Stimulated activated CD8-positive, alpha-beta memory T cell treated with anti-CD3 and anti-CD28 coated beads, Interleukin-4, amount 100 ng/mL, for 48 hours (primary cell): ENCODE results near the gene ATG9B.

ENCODE experiments used
- DNase-seq: peaks from one replicate; pipeline ENCODE4 v3.0.0-alpha.2; 2020

ATG9B gene

GRCh38 chr7:150998341-150998740, 26.0 kb downstream of the ATG9B start:
- DNase-seq, result no peak

DNA sequence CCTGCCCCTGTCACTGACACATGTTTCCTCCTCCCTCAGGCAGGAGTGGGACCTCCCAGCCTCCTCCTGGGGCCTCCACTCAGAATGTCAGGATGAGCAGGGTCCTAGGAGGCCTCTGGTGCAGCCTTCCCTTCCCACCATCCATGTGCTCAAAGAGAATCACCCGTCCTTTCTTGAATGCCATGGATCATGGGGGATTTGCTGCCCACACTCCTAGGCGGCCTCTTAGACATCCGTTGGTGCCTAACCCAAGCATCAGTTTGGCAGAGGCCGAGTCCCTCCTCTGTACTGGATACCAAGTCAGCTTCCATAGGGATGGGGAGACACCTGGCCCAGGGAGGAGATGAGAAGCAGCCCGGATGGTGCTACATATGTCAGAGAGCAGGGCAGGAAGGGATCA, 26.5 kb downstream of the ATG9B start:
- no peak for DNase-seq

DNA sequence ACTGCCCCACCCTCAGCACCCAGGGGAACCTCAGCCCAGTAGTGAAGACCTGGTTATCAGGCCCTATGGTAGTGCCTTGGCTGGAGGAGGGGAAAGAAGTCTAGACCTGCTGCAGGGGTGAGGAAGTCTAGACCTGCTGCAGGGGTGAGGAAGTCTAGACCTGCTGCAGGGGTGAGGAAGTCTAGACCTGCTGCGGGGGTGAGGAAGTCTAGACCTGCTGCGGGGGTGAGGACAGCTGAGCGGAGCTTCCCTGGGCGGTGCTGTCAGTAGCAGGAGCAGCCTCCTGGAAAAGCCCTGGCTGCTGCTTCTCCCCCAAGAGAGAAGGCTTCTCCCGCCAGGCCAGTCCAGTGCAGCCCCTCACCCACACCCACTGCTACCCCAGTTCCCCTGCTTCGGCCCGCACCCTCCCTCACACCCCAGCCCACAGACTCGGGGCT, 27.2 kb downstream of the ATG9B start:
- DNase-seq, result no peak

DNA sequence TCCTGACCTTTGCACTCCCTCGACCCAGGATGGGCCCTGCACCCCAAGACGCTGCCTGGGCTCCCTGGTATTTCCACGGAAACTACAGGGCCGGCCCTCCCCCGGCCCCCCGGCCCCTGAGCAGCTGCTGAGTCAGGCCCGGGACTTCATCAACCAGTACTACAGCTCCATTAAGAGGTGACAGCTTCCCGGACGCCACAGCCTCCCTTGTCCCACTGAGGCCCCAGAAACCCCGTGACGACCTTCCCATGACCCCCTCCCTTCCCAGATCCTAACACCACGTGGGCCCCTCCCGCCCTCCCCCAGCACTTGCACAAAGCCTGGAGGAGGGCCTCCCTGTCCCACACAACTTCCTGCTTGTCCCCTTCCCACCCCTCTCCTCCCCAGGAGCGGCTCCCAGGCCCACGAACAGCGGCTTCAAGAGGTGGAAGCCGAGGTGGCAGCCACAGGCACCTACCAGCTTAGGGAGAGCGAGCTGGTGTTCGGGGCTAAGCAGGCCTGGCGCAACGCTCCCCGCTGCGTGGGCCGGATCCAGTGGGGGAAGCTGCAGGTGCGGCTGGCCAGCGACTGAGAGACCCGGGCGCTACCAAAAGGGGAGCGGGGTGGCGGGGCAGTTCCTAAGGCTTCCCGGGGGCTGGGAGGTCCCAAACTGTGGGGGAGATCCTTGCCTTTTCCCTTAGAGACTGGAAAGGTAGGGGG, 27.8 kb downstream of the ATG9B start:
- no peak for DNase-seq

DNA sequence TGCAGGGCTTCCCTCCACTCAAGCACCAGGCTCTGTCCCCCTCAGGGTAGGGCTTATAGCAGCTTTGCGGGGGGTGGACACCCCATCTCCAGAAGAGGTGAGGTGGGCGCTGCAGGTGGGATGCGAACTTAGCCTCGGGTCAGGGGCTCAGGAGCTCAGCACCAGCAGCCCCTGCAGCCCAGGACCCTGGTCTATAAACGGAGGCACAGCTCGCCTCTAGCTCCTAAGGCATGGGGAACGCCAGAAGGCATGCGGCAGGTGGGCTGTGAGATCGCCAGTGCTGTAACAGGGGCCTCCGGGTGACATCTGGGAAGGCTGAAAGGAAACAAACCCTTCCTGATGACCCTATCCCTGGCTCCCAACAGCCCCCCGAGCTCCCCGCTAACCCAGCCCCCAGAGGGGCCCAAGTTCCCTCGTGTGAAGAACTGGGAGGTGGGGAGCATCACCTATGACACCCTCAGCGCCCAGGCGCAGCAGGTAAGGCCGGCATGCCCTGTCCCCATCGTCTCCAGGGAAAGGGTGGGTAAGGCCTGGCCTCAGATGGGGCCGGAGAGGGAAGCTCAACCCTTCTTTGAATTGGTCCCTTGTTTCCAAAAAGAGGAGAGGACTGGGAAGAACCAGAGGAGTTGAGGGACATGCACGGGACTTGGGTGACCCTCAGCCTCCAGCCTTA, 29.3 kb downstream of the ATG9B start:
- DNase-seq, result no peak

DNA sequence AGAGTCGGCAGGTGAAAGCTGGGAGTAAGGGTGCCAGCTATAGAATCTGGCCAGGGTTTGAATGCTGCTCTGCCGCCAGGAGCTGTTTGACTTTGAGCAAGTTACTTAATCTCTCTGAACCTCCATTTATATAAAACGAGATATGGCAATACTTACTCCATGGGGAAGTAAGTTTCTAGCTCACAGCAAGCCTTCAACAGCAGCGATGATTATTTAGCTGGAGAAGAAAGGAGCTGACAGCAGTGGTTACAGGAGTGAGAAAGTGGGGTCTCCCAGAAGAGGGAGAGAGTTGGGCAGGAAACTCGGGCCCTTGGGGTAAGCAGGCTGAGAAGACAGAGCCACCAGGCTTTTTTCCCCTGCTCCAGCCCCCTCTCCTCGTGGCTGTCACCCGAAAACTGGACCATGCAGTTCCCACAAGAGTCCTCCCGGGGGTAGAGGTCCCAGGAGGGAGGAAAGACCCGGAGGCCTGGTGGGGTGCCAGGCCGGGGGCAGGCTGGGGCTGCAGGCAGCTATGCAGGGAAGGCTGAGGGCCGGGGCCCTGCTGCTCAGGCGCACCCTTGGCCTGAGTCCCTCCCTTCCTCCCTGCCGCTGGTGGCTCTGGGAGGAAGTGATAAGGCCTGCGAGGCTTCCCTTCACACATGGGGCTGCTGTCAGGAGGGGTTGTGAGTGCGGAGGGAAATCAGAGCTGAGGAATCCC, 30.0 kb downstream of the ATG9B start:
- DNase-seq, result no peak

DNA sequence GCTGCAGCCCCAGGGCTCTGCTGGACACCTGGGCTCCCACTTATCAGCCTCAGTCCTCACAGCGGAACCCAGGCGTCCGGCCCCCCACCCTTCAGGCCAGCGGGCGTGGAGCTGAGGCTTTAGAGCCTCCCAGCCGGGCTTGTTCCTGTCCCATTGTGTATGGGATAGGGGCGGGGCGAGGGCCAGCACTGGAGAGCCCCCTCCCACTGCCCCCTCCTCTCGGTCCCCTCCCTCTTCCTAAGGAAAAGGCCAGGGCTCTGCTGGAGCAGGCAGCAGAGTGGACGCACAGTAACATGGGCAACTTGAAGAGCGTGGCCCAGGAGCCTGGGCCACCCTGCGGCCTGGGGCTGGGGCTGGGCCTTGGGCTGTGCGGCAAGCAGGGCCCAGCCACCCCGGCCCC, 30.8 kb downstream of the ATG9B start:
- DNase-seq, result no peak

GRCh38 chr7:150992833-150993302, 31.4 kb downstream of the ATG9B start:
- DNase-seq, result no peak

DNA sequence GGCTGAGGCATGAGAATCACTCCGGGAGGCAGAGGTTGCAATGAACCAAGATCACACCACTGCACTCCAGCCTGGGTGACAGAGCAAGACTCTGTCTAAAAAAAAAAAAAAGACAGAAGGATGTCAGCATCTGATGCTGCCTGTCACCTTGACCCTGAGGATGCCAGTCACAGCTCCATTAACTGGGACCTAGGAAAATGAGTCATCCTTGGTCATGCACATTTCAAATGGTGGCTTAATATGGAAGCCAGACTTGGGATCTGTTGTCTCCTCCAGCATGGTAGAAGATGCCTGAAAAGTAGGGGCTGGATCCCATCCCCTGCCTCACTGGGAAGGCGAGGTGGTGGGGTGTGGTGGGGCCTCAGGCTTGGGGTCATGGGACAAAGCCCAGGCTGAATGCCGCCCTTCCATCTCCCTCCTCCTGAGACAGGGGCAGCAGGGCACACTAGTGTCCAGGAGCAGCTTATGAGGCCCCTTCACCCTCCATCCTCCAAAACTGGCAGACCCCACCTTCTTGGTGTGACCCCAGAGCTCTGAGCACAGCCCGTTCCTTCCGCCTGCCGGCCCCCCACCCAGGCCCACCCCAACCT, 32.1 kb downstream of the ATG9B start:
- no peak for DNase-seq

DNA sequence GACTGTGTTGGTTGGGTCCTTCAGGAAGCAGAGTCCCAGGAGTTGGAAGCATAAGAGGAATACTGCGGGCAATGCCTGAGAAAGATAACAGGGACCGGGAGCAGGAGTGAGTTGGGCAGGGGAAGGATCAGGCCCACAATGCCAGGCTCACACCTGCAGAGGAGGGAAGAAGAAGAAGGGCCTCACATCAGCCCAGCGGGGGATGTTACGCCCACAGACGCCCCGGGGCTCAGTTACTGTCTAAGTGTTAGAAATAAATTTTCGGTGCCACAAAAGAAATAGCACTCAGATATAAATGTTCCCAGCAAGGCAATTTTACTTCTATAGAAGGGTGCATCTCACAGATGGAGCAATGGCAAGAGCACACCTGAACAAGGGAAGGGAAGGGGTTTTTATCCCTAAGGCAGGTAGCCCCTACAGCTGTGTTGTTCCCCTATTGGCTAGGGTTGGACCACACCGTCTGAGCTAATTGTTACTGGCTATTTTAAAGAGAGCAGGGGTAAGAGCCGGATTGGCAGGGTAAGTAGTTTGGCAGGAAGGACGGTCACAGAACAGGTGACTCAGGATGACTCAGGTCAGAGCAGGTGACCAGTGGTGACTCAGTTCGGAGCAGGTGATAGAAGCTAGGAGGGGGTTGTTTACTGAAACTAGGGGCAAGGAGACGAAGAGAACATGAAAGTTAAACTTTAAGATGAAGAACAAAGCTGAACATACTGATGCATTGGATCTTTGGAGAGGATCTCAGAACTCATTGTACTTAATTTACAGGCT, 33.7 kb downstream of the ATG9B start, which contains the start of gene NOS3:
Gene NOS3 (plus strand): TSS at position 602 of the 771 bp plus-strand sequence. CDS start 2,787 bp downstream, outside the sequence.
- DNase-seq, result no peak

DNA sequence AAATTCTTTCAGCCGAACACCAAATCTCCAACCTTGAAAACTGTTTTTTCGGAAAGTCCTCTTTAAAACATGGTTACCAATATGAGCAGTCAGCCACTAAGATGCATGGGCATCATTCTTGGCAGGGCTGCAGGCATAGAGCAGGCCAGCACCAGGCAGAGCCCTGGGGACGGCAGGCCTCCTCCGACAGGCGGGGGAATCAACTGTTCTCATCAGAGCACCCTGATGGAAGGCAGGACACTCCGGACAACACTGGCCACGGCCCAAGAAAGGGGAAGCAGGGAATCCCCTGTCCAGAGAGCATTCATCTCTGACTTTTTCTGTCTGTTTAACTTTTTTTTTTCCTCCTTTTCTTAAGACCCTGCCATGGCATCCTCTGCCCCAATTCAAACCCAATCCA, 34.8 kb downstream of the ATG9B start:
- no peak for DNase-seq

DNA sequence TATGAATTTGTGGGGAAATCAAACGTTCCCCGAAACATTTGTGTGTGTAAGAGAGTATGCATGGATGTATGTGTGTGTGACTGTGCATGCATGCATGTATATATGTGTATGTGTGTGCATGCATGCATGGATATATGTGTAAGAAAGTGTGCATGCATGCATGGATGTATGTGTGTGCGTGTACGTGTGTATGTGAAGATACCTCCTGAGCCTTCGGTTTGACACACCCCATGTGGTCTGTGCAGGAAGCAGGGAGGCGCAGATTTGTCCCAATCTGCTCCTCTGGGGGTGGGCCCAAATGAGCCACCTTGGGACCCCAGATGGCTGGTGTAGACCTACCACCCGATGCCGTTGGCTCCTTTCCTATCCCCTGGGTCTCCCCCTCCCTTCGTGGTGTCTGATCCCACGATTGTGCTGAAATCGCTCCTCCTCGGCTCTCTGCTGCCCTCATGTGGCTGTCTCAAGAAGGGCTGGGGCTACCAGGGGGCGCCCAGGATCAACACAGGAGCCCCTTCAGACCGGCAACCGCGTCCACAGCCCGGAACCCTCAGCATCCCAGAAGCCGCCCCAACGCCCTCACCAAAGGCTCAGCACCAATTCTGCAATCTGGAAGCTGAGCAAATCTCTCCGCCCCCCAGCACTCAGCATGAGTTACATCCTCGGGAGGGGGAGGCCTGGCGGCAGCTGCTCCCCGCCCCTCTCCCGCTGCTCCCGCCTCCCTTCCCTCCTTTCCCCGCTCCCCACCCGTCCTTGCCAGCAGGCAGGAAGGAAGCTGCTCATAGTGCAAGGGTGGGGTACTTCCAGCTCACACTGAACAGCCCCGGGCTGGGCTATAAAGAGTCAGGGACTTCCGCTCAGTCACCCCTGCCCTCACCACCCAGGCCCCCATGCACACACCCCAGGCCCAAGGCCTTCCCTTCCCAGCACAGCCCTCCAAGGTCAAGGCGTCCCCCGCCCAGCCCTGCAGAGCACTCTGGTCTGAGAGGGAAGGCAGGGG, 35.8 kb downstream of the ATG9B start:
- DNase-seq, result peak; percentile 88

DNA sequence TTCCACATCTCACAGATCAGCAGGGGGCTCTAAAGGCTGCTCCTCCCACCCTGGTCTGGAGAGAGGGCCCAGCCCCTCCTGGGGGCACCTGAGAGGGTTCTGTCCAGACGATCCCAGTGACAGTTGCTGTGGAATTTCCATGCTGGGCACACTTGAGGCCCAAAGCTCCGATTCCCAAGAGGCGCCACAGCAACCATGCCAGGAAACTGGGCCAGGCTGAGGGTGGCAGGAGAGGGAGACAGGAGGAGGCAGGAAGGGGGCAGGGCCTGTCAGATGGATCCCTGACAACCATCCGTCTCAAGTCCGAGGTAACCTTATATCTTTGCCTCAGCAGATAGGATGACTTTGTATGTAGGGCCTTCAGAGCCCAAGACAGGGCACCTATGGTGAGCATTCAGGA, 37.7 kb downstream of the ATG9B start:
- DNase-seq, result no peak

DNA sequence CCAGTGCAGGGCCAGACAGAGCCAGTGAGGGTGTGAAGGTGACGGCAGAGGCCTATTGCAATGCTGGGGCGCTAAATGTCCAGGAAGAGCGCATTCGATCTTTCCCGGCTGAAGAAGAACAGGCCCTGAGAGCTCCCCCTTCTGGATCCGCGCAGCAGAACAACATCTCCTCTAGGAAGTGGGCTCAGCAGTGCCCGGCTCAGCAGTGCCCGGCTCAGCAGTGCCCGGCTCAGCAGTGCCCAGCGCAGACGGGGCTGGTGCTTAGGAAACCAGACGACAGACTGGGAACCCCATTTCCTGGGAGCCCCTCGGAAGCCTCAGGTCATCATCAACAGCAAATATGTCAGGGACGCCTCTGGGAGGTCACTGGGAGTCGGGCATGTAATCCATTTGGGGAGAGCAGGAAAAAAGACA, 38.2 kb downstream of the ATG9B start:
- peak; percentile 79 for DNase-seq

- peak; percentile 50 for DNase-seq
Observed at GRCh38 chr7:150983893-150984368, 40.4 kb downstream of the ATG9B start.

DNA sequence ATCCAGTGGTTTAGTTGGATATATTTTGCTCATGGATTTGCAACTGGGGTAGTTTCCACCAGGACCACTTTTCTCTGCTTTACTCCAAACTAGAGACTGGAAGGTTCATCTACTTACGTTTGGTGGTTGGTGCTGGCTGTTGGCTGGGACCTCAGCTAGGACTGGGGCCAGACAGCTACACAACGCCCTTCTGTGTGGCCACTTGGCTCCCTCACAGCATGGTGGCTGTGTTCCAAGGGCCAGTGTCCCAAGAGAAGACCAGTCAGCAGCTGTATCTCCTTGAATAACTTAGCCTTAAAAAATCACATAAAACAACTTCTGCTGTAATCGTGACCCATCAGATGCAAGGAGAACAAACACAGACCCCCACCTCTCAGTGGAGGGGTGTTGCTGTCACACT, 41.9 kb downstream of the ATG9B start:
- DNase-seq, result no peak

GRCh38 chr7:150981644-150982043, 42.6 kb downstream of the ATG9B start:
- no peak for DNase-seq

GRCh38 chr7:150980663-150981062, 43.6 kb downstream of the ATG9B start:
- DNase-seq, result no peak

DNA sequence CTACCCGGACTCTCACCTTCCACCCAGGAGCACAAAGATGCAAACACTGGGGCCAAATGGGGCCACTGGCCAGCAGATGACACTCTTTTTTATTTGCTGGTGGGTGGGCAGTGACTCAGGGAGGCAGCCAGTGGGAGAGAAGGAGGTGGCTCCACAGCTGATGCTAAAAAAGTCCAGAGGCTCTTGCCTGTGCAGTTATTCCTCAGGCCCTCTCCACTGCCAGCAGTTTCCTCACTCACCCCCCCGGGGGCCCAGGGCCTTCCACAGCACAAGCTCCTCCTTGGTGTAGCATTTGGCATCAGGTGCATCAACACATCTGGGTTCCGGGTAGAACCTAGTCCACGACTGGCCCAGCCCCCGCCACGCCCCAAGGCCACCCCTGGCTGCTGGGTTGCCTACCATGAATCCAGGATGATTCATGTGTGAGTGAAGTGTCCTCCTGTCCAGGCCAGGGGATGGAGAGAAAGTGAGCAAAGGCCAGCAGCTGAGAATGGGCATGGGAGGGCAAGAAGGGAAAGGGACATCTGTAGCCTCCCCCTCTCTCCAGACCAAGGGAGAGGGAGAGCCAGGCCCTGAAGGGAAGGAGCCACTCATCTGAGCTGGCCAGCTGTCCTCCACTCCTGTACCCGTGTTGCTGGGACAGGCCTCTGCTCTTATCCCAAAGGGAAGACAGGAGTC, 44.4 kb downstream of the ATG9B start:
- no peak for DNase-seq

DNA sequence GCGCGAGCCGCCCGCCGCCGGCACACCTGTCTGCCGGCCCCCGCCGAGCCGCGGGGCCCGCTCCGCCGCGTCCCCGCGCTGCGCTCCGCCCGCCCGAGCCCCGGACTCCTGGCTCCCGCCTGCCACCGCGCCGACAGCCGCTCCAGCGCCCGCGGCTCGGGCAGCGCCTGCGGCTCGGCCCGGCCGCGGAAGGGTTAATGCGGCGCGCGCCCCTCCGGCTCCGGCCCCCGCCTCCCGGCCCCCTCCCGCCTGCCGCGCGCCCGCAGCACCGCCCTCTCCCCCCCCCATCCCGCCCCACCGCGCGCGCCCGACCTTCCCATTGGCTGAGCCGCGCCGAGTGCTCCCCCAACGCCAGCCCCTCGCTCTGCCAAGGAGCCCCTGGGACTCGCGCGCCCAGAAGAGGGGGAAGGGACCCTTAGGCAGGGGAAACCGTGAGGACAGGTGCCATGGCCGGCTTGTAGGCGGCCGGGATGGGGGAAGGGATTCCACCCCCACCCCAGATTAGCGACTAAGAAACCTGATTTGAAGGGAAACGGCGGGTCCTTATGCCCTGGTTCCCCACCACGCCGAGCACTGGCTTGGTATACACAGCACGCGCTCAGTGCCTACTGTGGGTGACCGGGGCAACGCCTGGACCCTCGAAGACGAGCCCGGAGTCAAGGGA, 46.0 kb downstream of the ATG9B start, which contains the start of gene KCNH2:
Gene KCNH2 (minus strand): TSS at position 196 of the 664 bp plus-strand sequence. CDS start 408 bp downstream, outside the sequence.
- no peak for DNase-seq
